Measurements from ENCODE around the gene MDM1. TPM values are rescaled to one million over a fixed set of nuclear protein-coding genes. Genes with fewer than 3 reads are reported as not detected.

The MDM1 gene
- total and polyA plus RNA-seq, 2 of the 13 experiments (the other 11 are each of a cell fraction or from before 2014, with no cell fraction given): 4.6 to 15.2 TPM

GRCh38 chr12:68344126-68344525 is 12.0 kb upstream of the MDM1 start (continued):
- TF ChIP-seq KIAA2018 (CRISPR knock-in tag; IDR thresholded peaks at IDR 0.05; ENCODE audit: borderline replicate concordance): no peak
- no peak for TF ChIP-seq ZNF788 (CRISPR knock-in tag; IDR thresholded peaks at IDR 0.05; ENCODE audit: borderline replicate concordance)
- no peak for TF ChIP-seq ZFAT (CRISPR knock-in tag; conservative IDR thresholded peaks at IDR 0.05)
- TF ChIP-seq FOXA1 (IDR thresholded peaks at IDR 0.05): peak; percentile 44; the same call in 1 of the 2 replicates
- peak; percentile 92 for TF ChIP-seq FOXA1 (CRISPR knock-in tag; IDR thresholded peaks at IDR 0.05)
- no peak for TF ChIP-seq ZNF512B (CRISPR knock-in tag; IDR thresholded peaks at IDR 0.05; ENCODE audit: borderline replicate concordance)
- TF ChIP-seq ISX (CRISPR knock-in tag; conservative IDR thresholded peaks at IDR 0.05): no peak
- TF ChIP-seq BCL6 (CRISPR knock-in tag; IDR thresholded peaks at IDR 0.05): peak; percentile 60; the same call in 1 of the 2 replicates
- no peak for TF ChIP-seq HNRNPLL (IDR thresholded peaks at IDR 0.05; ENCODE audit: low read depth, low read length, poor library complexity, severe bottlenecking)
- TF ChIP-seq ZNF431 (CRISPR knock-in tag; IDR thresholded peaks at IDR 0.05; ENCODE audit: borderline replicate concordance, low read depth): no peak
- TF ChIP-seq ZSCAN30 (CRISPR knock-in tag; IDR thresholded peaks at IDR 0.05): no peak
- TF ChIP-seq FOXK1 (CRISPR knock-in tag; IDR thresholded peaks at IDR 0.05; ENCODE audit: borderline replicate concordance, low read depth): peak; percentile 49; the same call in 1 of the 2 replicates
- TF ChIP-seq CREB3 (CRISPR knock-in tag; IDR thresholded peaks at IDR 0.05): no peak
- no peak for TF ChIP-seq MYNN (CRISPR knock-in tag; IDR thresholded peaks at IDR 0.05; ENCODE audit: low read depth)
- TF ChIP-seq NCOA1 (CRISPR knock-in tag; IDR thresholded peaks at IDR 0.05): no peak
- no peak for TF ChIP-seq HES4 (CRISPR knock-in tag; IDR thresholded peaks at IDR 0.05; ENCODE audit: borderline replicate concordance)
- TF ChIP-seq ZNF567 (CRISPR knock-in tag; IDR thresholded peaks at IDR 0.05; ENCODE audit: borderline replicate concordance): no peak
- peak; percentile 60; the same call in 1 of the 2 replicates for TF ChIP-seq HMG20A (CRISPR knock-in tag; IDR thresholded peaks at IDR 0.05; ENCODE audit: borderline replicate concordance)
- no peak for TF ChIP-seq ZNF343 (CRISPR knock-in tag; IDR thresholded peaks at IDR 0.05)
- no peak for TF ChIP-seq ZBTB7A (CRISPR knock-in tag; IDR thresholded peaks at IDR 0.05)
